Neural cell (in vitro differentiated cells): ENCODE results near the gene ENO3. TPM values are rescaled to one million over a fixed set of nuclear protein-coding genes. Genes with fewer than 3 reads are reported as not detected.

Source experiments
- H2AFZ ChIP-seq: fragments of 200-600, 300-800 bp; sonication (generic), shearing (Covaris generic); 2 replicates; pipeline ENCODE4 v1.6.0; 2014; ENCODE audit warnings: low read depth, mild to moderate bottlenecking, antibody characterized with exemption, low read length, moderate library complexity
- H3F3A ChIP-seq: fragments of 200-600 bp; shearing (Covaris generic); 2 replicates; pipeline ENCODE4 v1.6.1; 2016; ENCODE audit warnings: mild to moderate bottlenecking, moderate library complexity, mixed read lengths, antibody characterized with exemption, low read length; ENCODE audit not compliant: insufficient read depth, poor library complexity, severe bottlenecking
- H3K27ac ChIP-seq: fragments of 200-600, 300-800 bp; sonication (generic), shearing (Covaris generic); 2 replicates; pipeline ENCODE4 v1.5.1; 2014; ENCODE audit warnings: mild to moderate bottlenecking, low read length, moderate library complexity
- H3K27me3 ChIP-seq: fragments of 300-800, 200-600 bp; sonication (generic), shearing (Covaris generic); 2 replicates; pipeline ENCODE4 v1.6.0; 2014; ENCODE audit warnings: mild to moderate bottlenecking, low read depth, low read length, moderate library complexity; ENCODE audit not compliant: insufficient read depth
- H3K36me3 ChIP-seq: fragments of 300-800, 200-600 bp; sonication (generic), shearing (Covaris generic); 2 replicates; pipeline ENCODE4 v1.5.1; 2014; ENCODE audit warnings: mild to moderate bottlenecking, antibody characterized with exemption, low read length, moderate library complexity; ENCODE audit not compliant: insufficient read depth
- H3K4me2 ChIP-seq: fragments of 300-800, 200-600 bp; sonication (generic), shearing (Covaris generic); 2 replicates; pipeline ENCODE4 v1.6.0; 2014; ENCODE audit warnings: mild to moderate bottlenecking, low read length
- H3K4me3 ChIP-seq: fragments of 300-800, 200-600 bp; sonication (generic), shearing (Covaris generic); 2 replicates; pipeline ENCODE4 v1.5.1; 2014; ENCODE audit warnings: mild to moderate bottlenecking, low read length, moderate library complexity
- H3K79me2 ChIP-seq: fragments of 200-600 bp; shearing (Covaris generic); replicated peaks from 2 replicates; pipeline ENCODE4 v1.6.0; 2014; ENCODE audit warnings: mild to moderate bottlenecking, low read length, moderate library complexity; ENCODE audit not compliant: insufficient read depth
- H3K9ac ChIP-seq: fragments of 300-800, 200-600 bp; sonication (generic), shearing (Covaris generic); 2 replicates; pipeline ENCODE4 v1.6.1; 2016; ENCODE audit warnings: mild to moderate bottlenecking, low read length, mixed read lengths
- H3K9me2 ChIP-seq: fragments of 200-600 bp; shearing (Covaris generic); 2 replicates; pipeline ENCODE4 v1.6.1; 2016; ENCODE audit warnings: mild to moderate bottlenecking, low read length, mixed read lengths; ENCODE audit not compliant: insufficient read depth
- H3K9me3 ChIP-seq: fragments of 200-600, 300-800 bp; sonication (generic), shearing (Covaris generic); 2 replicates; pipeline ENCODE4 v1.6.1; 2016; ENCODE audit warnings: mild to moderate bottlenecking, mixed run types, low read length, moderate library complexity, mixed read lengths
- H4K20me1 ChIP-seq: fragments of 200-600 bp; shearing (Covaris generic); 2 replicates; pipeline ENCODE4 v1.6.1; 2016; ENCODE audit warnings: mild to moderate bottlenecking, mixed run types; ENCODE audit not compliant: insufficient read depth
- EP300 ChIP-seq: fragments of 450-650 bp; conservative IDR thresholded peaks from 2 replicates; pipeline ENCODE4 v1.6.1; 2014; ENCODE audit warnings: antibody characterized with exemption, mild to moderate bottlenecking, moderate library complexity; ENCODE audit not compliant: poor library complexity, severe bottlenecking
- EZH2 ChIP-seq: fragments of 200-600, 300-800 bp; shearing (Covaris generic), sonication (generic); IDR thresholded peaks from 2 replicates; pipeline ENCODE4 v1.6.1; 2014; ENCODE audit warnings: antibody characterized with exemption, low read length, borderline replicate concordance, mild to moderate bottlenecking; ENCODE audit not compliant: insufficient read depth, poor library complexity, severe bottlenecking
- MXI1 ChIP-seq: fragments of 450-650 bp; conservative IDR thresholded peaks from 2 replicates; pipeline ENCODE4 v1.6.1; 2014; ENCODE audit warnings: antibody characterized with exemption, mild to moderate bottlenecking; ENCODE audit not compliant: poor library complexity, severe bottlenecking
- POLR2AphosphoS5 ChIP-seq: IDR thresholded peaks from 2 replicates; pipeline ENCODE4 v1.6.1; 2012
- RAD21 ChIP-seq: fragments of 450-650 bp; conservative IDR thresholded peaks from 2 replicates; pipeline ENCODE4 v1.6.1; 2014; ENCODE audit warnings: antibody characterized with exemption, mild to moderate bottlenecking, moderate library complexity
- SMC3 ChIP-seq: fragments of 450-650 bp; conservative IDR thresholded peaks from 2 replicates; pipeline ENCODE4 v1.6.1; 2014; ENCODE audit warnings: antibody characterized with exemption, mild to moderate bottlenecking, moderate library complexity; ENCODE audit not compliant: poor library complexity
- TAF1 ChIP-seq: IDR thresholded peaks from 2 replicates; pipeline ENCODE4 v1.6.1; 2012; ENCODE audit warnings: low read depth
- polyA plus RNA-seq: library from polyadenylated mRNA; depleted of rRNA; stranded (reverse); fragments of >200 nt; gene quantifications from 2 replicates; pipeline ENCODE4 v1.2.3, GENCODE V29; 2014
- TF ChIP-seq, protein P1 (sequence below): IDR thresholded peaks from 2 replicates; pipeline ENCODE4 v1.6.1; 2012; ENCODE audit warnings: borderline replicate concordance
- TF ChIP-seq, protein P2 (sequence below): fragments of 450-650 bp; IDR thresholded peaks from 2 replicates; pipeline ENCODE4 v1.5.1; 2014; ENCODE audit warnings: antibody characterized with exemption, mild to moderate bottlenecking, moderate library complexity; ENCODE audit not compliant: poor library complexity, severe bottlenecking

The ENO3 gene
- polyA plus RNA-seq, 1 donor from 2014 or later: 2.3 TPM

DNA sequence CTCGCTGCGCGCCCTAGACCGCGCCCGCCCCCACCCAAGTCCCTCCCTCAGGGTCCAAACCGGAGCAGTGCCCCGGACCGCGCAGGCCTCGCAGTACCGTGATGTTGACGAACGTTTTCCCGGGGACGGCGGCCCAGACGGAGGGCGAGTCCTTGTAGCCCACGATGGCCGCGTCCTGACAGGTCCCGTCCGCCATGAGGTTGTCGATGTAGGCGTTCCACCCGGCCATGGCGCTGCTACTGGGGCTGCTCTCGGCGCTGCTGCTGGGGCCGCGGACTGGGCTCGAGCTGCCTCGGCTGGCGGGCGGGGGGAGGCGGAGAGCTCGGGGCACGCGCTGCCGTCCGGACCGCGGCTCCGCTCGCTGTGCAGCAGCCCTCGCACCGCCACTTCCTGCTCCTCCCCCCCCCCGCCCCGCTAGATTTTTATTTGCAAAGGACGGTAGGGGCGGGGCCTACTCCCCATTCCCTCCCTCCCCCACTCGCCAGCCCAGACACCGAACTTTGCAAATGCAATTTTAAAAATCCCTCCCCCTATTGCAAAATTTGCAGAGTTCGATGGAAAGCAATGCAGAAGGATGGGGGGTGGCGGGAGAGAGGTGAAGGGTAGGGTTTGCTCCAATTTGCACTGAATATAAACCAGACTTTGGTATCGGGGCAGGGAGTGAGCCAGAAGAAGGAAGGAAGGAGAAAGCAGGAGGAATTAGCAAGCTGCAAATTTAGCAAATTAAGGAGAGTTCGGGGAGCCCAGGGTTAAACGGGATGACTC, 2.6 kb upstream of the ENO3 start, which contains the start of gene PFN1:
Gene PFN1, minus strand, starts transcription at position 365 of the 765 bp plus-strand sequence. Its CDS starts 136 bp downstream, at position 229.
- H3K9me2 ChIP-seq: no peaks in the 10 kb centered on the region
- H3F3A ChIP-seq: no peaks in the 10 kb centered on the region
- peak within 1 kb of the TSS; percentile 83 for H2AFZ ChIP-seq
- peak within 1 kb of the TSS; percentile 99 for H3K4me3 ChIP-seq
- H3K27me3 ChIP-seq: peaks cover 3% of the 10 kb centered on the region
- H3K9me3 ChIP-seq: no peaks in the 10 kb centered on the region
- H3K79me2 ChIP-seq: peaks cover 5% of the 10 kb centered on the region
- H3K27ac ChIP-seq: peak within 1 kb of the TSS; percentile 82
- peak within 1 kb of the TSS; percentile 87 for H3K9ac ChIP-seq
- H4K20me1 ChIP-seq: no peaks in the 10 kb centered on the region
- H3K4me2 ChIP-seq: peak within 1 kb of the TSS; percentile 89
- TF ChIP-seq MXI1 (peak; percentile 82), POLR2AphosphoS5 (peak; percentile 75), TAF1 (no peak), EP300 (peak; percentile 43)
- TF ChIP-seq, protein P1, sequence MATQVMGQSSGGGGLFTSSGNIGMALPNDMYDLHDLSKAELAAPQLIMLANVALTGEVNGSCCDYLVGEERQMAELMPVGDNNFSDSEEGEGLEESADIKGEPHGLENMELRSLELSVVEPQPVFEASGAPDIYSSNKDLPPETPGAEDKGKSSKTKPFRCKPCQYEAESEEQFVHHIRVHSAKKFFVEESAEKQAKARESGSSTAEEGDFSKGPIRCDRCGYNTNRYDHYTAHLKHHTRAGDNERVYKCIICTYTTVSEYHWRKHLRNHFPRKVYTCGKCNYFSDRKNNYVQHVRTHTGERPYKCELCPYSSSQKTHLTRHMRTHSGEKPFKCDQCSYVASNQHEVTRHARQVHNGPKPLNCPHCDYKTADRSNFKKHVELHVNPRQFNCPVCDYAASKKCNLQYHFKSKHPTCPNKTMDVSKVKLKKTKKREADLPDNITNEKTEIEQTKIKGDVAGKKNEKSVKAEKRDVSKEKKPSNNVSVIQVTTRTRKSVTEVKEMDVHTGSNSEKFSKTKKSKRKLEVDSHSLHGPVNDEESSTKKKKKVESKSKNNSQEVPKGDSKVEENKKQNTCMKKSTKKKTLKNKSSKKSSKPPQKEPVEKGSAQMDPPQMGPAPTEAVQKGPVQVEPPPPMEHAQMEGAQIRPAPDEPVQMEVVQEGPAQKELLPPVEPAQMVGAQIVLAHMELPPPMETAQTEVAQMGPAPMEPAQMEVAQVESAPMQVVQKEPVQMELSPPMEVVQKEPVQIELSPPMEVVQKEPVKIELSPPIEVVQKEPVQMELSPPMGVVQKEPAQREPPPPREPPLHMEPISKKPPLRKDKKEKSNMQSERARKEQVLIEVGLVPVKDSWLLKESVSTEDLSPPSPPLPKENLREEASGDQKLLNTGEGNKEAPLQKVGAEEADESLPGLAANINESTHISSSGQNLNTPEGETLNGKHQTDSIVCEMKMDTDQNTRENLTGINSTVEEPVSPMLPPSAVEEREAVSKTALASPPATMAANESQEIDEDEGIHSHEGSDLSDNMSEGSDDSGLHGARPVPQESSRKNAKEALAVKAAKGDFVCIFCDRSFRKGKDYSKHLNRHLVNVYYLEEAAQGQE: no peak
- H3K36me3 ChIP-seq: no peaks in the 10 kb centered on the region

DNA sequence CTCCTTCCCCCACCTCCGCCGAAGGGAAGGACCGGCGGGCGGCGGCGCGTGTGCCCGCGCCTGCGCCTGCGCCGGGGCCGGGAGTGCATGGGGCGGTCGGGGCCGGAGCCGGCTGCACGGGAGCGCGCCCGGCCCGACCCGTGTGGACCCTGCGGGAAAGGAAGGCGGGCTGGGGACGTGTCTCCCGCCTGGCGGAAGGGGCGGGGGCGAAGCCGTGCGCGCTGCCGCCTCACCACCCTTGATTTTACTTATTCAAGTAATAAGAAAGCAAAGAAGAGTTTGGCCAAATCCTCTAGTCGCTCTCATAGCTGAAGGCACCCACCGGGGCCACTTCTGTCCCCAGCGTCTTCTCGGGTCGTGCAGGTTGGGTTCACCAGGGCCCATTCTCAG, 2.0 kb upstream of the ENO3 start:
- H3F3A ChIP-seq: no peaks in the 10 kb centered on the region
- no peaks in the 10 kb centered on the region for H4K20me1 ChIP-seq
- H3K9ac ChIP-seq: peak overlapping the region; percentile 87
- peak overlapping the region; percentile 99 for H3K4me3 ChIP-seq
- peaks cover 3% of the 10 kb centered on the region for H3K27me3 ChIP-seq
- H2AFZ ChIP-seq: peak overlapping the region; percentile 60
- H3K27ac ChIP-seq: peak overlapping the region; percentile 82
- no peaks in the 10 kb centered on the region for H3K36me3 ChIP-seq
- H3K9me2 ChIP-seq: no peaks in the 10 kb centered on the region
- peaks cover 5% of the 10 kb centered on the region for H3K79me2 ChIP-seq
- TF ChIP-seq, protein P2, sequence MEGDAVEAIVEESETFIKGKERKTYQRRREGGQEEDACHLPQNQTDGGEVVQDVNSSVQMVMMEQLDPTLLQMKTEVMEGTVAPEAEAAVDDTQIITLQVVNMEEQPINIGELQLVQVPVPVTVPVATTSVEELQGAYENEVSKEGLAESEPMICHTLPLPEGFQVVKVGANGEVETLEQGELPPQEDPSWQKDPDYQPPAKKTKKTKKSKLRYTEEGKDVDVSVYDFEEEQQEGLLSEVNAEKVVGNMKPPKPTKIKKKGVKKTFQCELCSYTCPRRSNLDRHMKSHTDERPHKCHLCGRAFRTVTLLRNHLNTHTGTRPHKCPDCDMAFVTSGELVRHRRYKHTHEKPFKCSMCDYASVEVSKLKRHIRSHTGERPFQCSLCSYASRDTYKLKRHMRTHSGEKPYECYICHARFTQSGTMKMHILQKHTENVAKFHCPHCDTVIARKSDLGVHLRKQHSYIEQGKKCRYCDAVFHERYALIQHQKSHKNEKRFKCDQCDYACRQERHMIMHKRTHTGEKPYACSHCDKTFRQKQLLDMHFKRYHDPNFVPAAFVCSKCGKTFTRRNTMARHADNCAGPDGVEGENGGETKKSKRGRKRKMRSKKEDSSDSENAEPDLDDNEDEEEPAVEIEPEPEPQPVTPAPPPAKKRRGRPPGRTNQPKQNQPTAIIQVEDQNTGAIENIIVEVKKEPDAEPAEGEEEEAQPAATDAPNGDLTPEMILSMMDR: no peak
- TF ChIP-seq EP300 (no peak), SMC3 (no peak), RAD21 (no peak), MXI1 (no peak), POLR2AphosphoS5 (no peak), TAF1 (no peak), EZH2 (no peak)
- TF ChIP-seq, protein P1: no peak
- no peaks in the 10 kb centered on the region for H3K9me3 ChIP-seq
- peak overlapping the region; percentile 70 for H3K4me2 ChIP-seq
